Measurements from ENCODE around the gene SLC9A3.

SLC9A3 gene

GRCh38 chr5:505951-506525, 18.2 kb downstream of the SLC9A3 start:
- no peak for DNase-seq (ENCODE audit: low read depth in 2 of 2)

- DNase-seq (ENCODE audit: low read depth in 2 of 2) = no peak
These were observed 19.7 kb downstream of the SLC9A3 start for GRCh38 chr5:504326-505154.

DNA sequence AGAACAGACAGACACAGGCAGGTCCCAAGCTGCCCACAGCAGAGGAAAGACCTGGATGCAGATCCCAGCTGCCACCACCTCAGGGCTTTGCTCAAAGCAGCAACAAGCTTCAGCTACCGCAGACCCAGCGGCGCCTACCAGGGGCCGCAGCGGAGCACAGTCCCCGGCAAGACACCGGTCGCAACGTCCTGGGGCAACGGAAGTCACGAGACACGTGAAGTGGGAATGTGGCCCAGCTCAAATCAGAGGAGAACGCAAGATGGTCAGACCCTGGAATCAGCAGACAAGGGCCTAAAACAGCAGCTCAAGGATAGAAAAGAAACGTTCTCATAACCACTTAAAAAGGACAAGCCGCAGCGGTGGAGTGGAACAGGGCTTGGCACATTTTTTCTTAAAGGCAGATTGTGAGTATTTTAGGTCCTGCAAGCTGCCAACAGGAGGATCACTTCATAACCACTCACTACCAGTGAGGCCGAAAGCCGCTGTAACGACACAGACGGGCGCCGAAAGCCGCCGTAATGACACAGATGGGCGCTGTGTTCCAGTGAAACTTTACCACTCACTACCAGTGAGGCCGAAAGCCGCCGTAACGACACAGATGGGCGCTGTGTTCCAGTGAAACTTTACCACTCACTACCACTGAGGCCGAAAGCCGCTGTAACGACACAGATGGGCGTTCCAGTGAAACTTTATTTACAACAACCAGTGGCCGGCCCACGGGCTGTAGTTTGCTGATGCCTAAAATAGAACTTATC, 21.7 kb downstream of the SLC9A3 start:
- no peak for DNase-seq (ENCODE audit: low read depth in 2 of 2)

DNA sequence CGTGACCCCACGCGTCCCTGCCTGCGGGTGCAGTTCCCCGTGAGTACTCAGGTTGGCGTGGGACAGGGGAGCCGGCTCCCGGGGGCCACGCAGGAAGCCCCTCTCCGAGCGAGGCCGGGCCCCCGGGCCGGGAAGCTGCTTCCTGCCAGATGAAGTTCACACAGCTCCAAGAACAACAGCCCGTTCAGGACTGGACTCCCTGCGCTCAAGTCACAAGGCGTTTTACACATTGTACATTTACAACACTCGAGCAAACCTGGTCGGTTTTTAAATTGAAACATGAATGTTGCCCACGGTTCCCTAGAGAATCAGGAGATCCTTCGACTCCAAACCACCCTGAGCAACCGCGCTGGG, 22.4 kb downstream of the SLC9A3 start:
- no peak for DNase-seq (ENCODE audit: low read depth in 2 of 2)

- DNase-seq (ENCODE audit: low read depth in 2 of 2) = no peak
These were observed 23.0 kb downstream of the SLC9A3 start for GRCh38 chr5:501105-501830.

DNA sequence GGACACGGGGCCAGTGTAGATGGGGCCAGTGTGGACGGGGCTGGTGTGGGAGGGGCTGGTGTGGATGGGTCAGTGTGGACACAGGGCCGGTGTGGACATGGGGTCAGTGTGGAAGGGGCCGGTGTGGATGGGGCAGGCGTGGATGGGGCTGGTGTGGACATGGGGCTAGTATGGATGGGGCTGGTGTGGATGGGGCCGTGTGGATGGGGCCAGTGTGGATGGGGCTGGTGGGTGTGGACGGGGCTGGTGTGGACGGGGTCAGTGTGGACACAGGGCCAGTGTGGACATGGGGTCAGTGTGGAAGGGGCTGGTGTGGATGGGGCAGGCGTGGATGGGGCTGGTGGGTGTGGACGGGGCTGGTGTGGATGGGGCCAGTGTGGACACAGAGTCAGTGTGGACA, 23.8 kb downstream of the SLC9A3 start:
- no peak for DNase-seq (ENCODE audit: low read depth in 2 of 2)

DNA sequence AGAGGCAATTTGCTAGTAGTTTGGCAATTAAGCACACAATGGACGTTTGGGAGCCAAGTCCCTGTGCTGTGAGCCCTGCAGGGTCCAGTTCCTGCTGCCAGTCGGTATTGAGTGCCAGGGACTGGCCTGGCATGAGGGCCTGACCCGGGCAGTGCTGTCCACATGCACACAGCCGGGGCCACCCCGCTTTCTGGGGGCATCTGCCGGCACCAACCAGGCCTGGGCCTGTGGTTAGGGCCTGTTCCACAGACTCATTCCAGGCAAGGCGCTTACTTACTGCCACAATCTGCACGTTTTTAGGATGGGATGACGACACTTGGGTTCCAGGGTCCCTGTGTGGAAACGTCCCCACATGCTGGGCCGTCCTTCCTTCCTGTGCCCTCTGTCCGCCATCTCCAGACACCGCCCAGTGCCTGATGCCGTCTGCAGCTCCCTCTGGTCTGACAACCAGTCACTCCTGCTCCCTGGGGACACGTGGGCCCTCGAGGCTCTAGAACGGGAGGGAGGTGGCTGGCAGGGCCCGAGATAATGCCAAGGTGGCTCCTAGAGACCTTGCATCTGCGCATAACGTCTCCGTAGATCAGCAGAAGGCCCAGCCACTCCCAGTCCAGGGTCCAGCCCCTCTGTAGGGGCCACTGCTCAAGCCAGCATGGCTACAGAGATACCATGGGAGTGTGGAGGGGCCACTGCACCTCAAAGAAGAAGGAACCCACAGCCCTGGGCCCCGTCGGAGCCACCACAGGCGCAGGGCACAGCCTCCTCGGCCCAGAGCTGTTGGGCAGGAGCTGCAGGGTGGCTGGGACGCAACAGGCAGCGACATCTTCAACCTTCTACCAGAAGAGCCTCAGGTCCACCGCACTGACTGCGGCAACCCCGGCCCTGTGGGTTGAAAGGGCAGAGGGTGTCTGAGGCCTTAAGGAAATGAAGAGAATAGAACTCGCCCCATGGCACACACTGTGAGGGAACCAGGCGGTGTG, 24.7 kb downstream of the SLC9A3 start:
- DNase-seq (ENCODE audit: low read depth in 2 of 2) = no peak

DNA sequence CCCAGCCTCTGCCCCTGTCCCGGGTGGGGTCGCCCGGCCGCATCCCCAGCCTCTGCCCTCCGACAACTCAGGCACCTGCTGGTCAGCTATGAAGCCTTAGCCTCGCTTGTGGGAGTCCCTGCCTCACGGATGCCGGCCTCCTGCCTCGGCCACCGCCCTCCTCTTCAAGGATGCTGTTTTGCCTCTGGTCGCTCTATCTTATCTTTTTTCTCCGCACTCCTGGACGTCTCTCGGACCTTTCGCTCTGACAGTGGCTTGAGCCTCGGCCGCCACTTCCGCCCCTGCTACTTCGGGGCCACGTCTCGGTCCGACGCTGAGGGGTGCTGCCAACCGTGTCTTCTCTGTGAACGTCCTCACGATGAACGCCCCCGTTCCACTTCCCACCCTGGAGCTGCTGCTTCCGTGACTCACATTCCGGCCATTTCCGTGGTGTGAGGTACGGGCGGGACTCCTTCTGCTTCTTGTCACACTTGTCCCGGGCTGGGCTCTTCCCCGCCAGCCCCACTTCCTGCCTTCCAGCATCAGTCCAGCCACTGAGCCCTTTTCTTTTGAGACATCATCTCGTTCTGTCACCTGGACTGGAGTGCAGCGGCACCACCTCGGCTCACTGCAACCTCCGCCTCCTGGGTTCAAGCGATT, 26.3 kb downstream of the SLC9A3 start:
- no peak for DNase-seq (ENCODE audit: low read depth in 2 of 2)

DNA sequence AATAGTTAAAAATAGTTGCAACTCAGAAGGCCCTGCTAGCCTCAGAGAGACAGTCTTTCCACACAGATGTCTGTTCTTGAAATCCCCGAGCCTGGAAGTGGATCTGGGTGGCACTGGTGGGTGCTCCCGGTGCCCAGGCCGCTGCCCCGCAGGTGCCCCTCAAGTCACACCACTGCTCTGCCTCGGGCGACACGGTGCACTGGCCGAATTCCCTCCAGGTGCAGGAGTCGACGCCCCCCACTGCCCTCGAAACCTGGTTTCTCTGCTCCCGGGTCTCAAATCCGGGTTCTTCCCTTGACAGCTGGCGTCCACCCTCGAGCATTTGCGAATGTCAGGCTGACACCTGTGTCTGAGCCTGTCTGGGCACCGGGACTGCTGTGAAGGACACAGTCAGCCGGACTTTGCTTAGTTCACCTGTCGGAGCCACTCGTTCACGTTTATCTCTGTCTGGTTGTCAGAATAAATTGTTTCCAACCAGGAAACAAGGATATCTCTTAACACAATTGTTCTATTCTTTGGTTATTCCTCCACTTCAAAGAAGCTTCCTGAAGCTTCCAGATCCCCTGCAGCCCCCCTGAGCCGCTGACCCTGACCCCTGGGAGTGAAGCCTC, 27.1 kb downstream of the SLC9A3 start:
- DNase-seq (ENCODE audit: low read depth in 2 of 2) = no peak

DNA sequence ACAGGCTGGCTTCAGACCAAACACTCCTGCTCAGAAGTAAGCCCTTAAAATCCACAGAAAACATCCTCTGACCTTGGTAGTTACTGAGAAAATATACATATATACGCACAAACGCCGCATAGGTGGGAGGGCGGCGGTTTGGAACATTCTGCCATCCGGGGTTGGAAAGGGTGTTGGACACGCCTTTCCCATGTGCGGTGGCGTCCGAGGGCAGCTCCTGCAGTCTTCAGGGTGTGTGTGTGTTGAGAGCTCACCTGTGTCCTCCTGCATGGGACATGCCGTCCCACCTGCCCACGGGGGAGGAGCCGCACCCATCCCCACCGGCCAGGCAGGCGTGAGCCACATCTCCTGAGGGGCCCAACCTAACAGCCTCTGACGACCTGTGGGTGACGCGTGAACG, 28.2 kb downstream of the SLC9A3 start:
- DNase-seq (ENCODE audit: low read depth in 2 of 2) = no peak

- DNase-seq (ENCODE audit: low read depth in 2 of 2) = no peak
These were observed 29.5 kb downstream of the SLC9A3 start for GRCh38 chr5:494667-495255.

DNA sequence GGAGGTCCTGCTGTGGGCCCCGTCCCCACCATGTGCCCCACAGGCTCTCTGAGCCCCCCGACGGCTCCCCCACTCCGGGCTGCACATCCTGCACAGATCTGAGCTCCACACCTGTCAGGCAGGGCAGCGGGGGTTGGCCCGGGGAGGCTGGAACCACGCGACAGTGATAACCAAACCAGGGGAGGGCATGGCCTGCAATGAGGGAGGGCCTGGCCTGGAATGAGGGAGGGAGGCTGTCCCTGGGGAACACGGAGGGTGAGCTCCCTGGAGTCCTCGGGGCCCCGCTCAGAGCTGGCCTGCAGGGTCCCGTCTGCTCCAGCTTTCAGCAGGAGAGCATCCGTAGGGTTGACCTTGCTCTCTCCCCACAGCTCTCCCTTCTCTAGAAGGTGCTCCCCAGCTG, 30.5 kb downstream of the SLC9A3 start:
- DNase-seq (ENCODE audit: low read depth in 2 of 2) = no peak

- DNase-seq (ENCODE audit: low read depth in 2 of 2) = no peak
These were observed 31.0 kb downstream of the SLC9A3 start for GRCh38 chr5:493119-493701.

DNA sequence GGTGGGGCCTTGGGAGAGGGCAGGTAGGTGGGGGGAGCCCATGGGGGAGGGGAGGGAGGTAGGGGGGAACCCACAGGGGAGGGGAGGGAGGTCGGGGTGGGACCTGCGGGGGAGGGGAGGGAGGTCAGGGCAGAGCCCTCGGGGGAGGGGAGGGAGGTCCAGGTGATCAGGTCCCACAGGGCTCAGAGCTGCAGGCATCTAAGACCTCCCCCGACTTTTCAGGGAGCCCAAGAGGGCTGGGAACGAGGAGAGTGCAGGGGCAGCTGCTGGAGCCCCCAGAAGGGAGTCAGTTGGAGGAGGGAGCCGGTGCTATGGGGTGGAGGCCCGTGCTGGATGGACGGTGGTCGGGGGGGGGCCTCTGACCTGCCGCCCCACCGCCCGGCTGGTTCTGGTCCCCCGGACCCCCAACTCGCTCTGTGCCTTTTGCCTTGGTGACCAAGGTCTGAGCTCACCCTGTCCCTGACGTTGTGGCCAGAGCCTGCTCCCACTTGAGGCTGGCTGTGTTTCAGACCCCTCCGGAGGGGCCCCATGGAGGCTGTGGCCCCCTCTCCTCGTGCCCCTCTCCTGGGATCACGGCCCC, 31.8 kb downstream of the SLC9A3 start:
- DNase-seq (ENCODE audit: low read depth in 2 of 2) = no peak

GRCh38 chr5:491856-492155, 32.4 kb downstream of the SLC9A3 start:
- DNase-seq (ENCODE audit: low read depth in 2 of 2) = no peak

DNA sequence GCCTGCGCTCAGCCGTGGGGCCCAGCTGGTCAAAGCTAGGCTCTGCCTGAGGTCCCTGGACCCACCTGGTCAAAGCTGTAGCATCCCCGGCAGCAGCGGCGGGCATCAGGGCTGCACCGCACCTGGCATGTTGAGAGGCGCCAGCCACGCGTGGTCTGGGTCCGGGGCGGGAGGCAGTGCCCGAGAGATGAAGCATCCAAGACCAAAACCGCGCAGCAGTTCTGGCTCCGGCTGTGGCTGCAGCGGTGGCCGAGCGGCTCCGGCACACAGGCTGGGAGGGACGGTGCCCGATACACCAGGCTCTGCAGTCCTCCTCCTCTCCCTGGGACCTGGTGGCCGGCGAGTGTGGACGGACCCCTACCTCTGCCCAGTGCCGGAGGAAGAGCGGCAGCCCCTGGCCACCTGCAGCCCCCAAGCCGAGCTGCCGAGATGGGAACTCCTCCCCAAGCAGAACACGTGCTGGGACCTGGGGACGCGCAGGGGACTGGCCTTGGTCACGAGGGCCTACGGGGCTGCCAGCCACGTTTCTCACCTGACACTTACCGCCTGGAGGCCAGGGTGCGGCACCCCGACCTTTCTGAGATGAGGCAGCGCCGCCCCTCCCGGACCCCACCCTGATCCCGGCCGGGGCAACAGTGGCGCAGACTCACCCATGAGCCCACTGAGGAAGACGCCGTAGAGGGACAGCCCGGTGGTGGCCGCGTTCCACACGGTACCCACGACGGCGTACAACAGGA, 33.0 kb downstream of the SLC9A3 start:
- DNase-seq (ENCODE audit: low read depth in 2 of 2) = no peak

DNA sequence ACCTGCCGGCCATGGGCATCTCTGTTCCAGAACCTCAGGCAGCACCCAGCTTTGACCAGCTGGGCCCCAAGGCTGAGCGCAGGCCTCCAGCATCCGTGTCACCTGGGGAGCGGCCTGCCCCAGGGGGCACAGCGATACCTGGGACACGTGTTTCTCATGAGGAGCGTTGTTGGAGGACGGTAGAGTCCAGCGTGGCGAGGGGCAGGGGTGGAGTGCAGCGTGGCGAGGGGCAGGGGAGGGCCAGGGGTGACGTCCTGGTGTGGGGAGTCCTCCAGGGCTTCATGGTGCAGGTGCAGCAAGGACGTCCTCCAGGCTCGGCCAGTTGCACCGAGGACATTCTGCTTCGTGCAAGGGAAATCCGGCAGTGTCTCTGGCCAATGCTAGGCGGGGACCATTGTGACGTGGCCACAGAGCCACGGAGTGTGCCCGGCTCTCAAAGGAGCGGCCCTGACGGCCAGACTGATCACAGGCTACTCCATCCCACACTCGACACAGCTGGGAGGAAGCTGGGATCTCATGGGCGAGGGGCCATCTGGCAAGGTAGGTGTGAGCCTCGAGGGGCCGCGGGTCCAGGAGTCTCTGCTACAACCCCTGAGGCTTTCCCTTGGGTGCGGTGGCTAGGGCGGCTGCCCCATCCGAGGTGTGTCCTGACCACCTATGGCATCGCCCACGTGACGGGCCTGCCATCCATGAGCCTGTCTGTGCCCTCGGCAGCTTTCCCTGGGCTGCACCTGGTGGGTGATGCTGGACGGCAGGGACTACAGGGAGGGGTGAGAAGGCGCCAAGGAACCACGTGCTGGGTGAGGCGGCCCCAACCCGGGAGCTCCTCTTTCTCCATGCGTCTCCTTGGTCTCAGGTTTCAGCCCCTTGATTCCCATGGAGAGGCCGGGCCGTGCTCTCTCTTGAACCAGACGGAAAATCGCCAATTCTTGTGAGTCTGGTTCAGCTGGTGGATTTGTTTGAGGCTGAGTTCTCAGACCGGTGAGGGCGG, 33.8 kb downstream of the SLC9A3 start:
- DNase-seq (ENCODE audit: low read depth in 2 of 2) = no peak
